ENCODE data around the gene CAND1.
A peak's percentile ranks its signal among the peaks of the same experiment; 100 is the strongest.

Gene CAND1

DNA sequence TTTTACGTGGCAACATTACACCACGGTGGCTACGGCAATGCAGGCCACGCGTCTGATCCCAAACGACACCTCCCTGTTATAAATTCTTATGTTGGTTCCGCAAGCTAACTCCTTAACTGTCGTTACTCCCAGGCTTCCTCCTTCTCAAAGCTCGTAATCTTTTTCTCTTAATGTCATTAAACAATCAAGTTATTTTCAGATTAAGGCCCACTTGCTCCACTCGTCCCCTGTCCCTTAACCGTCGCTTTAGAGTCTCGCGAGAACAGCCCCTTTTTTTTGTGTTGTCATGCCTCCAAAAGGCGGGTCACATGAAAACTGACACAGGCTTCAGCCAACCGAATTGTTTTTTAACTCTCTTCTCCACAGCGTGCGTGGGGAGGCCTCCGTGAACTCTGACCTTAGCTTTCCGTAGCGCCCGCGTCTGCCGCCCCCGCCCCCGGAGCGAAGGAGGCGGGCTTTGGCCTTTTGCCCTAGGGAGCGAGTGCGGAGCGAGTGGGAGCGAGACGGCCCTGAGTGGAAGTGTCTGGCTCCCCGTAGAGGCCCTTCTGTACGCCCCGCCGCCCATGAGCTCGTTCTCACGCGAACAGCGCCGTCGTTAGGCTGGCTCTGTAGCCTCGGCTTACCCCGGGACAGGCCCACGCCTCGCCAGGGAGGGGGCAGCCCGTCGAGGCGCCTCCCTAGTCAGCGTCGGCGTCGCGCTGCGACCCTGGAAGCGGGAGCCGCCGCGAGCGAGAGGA is at the start of gene CAND1:
Gene CAND1, plus strand, starts transcription at position 463 of the 737 bp plus-strand sequence. CDS start 360 bp downstream, outside the sequence.
- peak; percentile 96 to 97 for DNase-seq

DNA sequence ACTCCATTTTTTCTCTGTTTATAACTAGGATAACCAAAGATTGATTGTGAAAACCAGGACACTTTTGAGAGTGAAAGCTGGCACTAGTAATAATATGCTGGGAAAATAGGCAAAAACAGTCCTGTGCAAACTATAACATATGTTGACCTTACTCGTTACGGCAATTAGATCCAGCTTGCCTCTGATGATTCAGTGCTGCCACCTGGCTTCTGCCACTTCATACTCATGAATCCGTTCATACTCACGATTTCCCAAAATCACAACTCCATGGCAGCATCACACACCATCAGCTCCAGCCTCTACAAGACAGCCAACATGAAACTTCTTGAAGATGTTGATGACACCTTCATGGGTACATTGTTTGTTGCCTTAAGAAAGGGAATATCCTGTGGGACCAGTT is 49.1 kb upstream of the CAND1 start:
- no peak for DNase-seq

DNA sequence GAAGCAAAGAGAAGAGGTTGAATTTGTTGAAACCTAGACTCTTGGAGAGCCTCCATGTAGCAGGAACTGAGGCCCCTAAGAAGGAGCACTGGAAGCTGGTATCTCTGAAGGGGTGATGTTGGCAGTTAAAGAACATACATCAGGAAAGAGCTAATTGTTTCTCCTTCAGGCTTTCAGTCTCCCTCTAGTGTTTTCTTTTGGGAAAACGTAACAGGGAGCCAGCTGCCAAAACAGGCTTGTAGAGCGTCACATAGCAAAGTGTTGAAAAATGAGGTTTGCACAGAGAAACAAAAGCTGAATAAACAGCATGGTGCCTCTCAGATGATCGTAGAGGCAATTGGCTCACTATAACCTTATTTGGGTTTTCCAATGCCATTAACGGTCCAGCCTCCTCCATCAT is 46.9 kb upstream of the CAND1 start:
- peak; percentile 26 to 55 for DNase-seq

DNA sequence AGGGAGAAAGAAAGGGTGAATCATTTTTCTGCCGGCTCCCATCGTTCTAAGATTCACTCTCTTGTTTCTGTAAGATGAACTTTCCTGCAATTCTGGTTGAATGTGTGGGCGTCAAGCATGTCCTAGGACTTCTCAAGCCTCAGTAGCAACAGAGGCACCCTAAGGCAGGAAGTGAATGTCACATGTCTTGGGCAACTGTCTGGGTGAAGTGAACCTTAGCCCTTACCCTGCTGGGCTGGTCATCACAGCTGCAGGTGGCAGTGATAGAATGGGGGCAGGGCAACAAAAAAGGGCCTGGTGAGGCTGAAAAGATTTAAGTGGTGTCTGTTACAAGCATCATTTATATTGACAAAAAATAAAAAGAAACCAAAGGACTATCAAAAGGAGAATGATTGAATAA is 45.9 kb upstream of the CAND1 start:
- DNase-seq = no peak

DNA sequence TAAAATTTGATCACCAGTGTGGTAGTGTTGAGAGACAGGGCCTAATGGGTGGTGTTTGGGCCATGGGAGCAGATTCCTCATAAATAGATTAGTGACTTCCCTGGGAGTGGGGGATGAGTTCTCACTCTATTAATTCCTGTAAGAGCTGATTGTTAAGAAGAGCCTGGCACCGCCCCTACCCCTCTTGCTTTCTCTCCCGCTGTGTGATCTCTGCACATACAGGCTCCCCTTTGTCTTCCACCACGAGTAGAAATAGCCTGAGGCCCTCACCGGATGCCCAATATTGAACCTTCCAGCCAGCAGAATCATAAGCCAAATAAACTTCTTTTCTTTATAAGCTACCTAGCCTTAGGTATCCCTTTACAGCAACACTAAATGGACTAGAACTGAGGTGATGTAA is 31.9 kb upstream of the CAND1 start:
- DNase-seq = no peak

DNA sequence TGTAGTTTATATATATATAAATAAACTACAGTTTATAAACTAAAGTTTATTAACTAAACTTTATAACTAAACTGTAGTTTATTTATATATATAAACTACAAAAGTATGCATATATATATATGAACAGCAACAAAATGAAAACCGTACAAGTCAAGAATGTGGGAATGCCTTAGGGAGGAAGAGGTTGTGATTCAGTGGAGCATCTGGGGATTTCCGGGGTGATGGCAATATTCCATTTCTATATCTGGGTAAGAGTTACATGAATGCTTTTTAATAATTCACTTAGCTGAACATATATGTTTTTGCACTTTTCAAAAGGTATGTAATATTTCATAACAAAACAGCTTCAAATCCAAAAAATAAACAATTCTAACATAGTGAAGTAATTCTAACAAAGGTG is 30.1 kb upstream of the CAND1 start:
- DNase-seq = no peak

DNA sequence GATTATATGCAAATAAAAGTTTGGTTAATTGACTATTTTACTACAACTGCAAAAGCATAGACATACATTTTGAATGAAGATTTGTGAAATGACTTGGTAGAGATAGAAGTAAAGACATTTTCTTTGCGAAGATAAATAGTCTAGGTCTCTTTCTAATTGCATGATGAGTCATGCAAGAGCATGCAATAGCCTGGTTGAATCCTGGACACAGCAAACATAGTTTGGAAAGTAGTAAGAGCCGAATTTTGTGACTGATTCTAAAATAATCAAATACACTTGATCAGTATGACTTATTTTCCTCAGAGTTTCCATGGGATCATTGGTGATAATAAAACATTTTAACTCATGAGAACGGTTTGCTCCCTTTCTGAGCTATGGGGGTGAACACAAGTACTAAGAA is 27.7 kb upstream of the CAND1 start:
- DNase-seq = no peak

DNA sequence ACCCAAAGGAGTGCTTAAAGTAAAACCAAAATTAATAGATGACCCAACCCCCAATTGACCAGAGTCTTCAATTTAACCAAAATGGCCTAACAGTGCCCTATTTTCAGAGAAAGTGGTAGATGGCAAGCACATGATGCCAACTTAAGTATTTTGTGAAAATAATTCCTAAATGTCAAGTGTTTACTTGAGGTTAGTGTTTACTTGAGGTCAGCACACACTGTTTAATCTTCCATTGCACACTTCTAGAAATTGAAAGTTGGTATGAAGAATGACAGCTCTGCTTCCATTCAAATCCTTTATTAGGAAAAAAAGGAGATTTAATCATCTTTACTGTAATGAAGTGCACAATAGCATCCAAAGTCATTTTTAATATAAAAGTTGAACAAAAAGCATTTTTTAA is 25.9 kb upstream of the CAND1 start:
- no peak for DNase-seq

DNA sequence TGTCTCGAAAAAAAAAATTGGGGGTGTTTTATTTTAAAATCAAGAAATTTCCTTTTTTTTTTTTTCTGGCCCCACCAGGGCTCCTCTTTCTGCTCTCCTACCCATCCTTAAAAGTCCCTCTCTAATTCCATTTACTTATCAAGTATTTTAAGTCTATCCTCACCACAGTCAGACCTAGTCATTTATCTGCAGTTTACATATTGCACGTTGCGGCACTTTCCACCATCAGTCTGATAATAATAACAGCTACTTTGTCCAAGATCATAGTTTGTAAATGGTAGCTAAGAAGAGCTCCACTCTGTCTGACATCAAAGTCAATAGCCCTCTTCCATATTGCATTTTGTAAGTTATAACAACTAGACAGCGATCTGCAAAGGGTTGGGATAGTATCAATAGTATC is 23.6 kb upstream of the CAND1 start:
- no peak for DNase-seq

DNA sequence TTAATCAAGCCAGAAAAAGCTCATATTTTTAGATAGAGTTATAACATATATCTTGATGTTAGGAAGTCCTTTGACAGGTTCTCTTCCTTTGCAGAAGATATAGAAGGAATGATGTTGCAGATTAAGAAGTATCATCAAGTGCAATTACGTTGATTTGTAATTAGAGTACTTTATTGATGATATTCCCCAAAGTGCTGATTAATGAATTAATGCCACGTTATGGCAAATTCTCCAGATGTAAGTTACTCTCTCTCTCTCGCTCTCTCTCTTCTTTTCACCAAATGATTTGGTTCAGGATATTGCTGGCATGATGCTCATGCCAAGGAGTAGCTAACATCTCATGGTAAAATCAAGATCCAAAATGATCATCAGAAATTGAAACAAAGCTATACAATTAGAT is 18.1 kb upstream of the CAND1 start:
- no peak for DNase-seq

DNA sequence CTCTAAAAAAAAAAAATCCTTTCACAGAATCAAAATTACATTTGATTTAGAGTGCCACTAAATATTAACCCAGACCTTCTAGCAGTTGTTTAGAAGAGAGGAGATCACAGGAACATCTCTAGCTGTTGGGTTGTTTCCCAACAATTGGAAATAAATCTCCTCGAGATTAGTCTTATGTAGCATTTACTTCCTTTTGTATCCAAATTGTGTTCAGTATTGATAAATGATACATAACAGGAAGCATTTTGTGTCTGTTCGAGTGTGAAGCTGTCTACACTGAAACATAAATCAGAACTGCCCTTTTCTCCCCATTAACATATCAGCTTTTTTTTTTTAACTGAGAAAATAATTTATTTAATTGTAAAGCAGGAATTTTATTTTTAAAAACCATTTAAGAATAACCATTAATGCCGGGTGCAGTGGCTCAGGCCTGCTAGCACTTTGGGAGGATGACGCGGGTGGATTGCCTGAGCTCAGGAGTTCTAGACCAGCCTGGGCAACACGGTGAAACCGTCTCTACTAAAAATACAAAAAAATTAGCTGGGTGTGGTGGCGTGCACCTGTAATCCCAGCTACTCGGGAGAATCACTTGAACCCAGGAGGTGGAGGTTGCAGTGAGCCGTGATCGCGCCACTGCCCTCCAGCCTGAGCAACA is 14.7 kb upstream of the CAND1 start:
- DNase-seq = no peak

DNA sequence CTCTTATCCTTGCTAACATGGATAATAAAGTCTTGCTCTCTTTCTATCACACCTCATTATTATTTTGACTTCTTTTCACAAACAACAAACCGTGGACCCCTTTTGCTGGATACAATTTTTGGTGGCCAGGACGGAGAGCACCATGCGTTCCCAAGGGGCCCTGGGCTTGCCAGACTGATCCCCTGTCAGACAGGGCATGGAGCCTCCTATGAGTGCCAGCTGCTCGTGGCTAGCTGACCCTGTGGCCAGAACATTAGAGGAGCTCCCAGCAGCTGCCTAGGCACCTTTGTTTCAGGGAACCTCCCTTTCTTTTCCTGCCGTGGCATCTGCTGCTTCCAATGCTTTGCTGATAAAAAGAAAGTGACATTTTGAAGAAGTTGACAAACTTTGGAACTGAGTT is 12.5 kb upstream of the CAND1 start:
- no peak for DNase-seq

DNA sequence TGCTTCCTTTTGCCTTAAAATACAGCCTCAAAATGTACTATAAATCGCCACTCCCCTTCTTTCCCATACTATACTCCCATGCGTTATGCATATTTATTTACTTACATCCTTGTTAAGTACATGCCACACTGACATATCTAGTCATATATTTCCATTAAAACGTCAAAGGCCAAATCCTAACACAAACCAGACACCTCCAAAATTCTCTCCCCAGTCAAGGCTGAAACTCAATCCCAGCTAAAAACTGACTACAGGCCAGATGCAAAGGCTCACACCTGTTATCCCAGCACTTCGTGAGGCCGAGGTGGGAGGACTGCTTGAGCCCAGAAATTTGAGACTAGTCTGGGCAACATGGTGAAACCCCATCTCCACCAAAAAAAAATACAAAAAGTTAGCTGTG is 5.7 kb upstream of the CAND1 start:
- no peak for DNase-seq

DNA sequence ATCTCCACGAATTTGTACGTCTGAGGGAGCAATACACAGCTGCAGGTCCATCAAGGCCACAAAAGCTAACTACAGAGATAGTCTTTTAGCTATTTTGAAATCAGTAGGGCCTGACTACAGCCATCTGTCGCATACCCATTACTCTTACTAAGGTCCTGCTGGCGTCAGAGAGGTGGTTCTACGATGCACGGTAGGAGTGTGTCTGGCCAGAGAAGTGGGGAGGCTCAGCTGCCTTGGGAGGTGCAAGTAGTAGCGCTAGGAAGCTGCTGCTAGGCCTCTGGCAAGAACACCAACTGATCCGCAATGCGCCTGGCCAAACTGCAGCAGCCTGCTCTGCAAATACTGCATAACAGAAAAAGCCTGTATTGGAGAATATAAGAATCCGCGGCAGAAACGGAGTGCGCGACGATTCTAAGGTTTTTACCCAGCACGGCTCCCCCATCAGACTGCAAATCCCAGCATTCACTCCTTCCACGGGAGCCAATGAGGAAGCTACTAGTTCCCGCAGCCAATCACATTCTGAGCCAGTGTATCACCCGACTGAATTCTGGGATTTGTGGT is 743 bp upstream of the CAND1 start:
- peak; percentile 99 for DNase-seq

DNA sequence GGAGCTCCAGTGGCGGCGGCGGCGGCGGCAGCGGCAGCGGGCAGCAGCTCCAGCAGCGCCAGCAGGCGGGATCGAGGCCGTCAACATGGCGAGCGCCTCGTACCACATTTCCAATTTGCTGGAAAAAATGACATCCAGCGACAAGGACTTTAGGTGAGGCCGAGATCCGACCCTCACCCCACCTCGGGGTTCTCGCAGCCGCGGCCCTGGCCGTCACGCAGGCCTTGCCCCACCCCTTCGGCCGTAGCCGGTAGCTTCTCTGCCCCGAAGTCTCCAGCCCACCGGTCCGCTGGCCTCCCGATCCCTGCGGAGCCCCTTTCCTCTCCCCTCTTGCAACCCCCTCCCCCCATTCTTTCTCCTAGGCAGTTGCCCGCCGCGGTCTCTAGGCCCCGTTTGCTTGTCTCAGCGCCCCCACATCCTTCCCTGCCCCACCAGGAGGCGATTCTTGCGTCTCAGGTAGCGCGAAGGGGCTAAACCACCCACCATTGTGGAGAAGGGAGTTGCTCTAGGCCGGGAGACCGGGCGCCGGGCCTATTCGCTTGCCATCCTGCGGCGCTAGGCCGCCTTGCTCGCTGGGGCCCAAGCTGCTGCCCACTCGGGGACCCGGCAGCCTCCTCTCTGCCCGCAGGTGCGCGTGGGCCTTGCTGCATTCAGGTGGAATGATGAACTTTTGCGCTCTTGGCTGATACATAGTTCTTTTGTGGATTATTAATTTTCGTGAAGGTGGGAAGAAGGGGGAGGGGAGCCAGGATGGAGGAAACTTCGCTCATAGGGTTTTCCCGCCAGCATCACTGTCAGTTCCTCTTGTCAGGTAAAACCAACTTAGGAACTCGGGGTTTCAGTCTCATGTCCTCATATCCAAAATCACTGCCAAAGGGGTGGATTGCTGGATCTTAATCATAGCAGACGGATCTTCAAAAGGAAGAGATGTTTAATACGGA is 745 bp downstream of the CAND1 start:
- peak; percentile 20 to 30 for DNase-seq

DNA sequence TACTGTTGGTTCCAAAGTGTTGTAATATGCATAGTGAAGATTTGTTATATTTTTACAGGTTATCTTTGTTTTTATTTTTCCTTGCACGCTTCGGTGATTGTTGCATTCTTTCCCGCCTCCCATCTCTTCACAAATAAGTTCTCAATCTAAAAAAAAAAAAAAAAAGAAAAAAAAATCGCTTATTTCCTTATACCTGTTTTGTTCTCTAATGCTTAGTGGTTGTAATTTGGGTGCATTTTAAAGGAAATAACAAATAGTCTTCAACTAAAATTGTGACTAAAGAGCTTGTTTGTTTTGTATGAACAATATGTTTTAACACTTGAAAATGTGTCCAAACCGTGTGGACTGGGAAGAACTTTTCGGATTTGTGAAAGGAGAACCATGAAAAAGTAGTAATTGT is 1.5 kb downstream of the CAND1 start:
- no peak for DNase-seq

DNA sequence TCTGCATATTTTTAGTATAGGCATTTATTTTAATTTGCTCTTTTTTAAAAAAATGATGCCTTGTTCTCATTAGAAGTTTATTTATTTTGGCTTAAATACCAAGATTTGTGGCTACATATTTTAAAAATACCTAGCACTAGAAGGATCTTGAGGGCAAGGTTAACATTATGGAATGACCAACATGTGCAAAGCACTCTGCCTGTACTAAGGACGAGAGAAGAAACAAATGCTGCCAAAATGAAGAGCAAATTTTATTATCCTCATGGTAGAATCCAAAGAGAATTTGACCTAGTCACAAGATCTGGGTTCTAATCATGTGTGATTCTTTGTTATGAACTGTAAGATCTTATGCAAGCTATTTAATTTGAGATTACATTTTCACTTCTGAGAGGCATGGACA is 2.8 kb downstream of the CAND1 start:
- DNase-seq = no peak

DNA sequence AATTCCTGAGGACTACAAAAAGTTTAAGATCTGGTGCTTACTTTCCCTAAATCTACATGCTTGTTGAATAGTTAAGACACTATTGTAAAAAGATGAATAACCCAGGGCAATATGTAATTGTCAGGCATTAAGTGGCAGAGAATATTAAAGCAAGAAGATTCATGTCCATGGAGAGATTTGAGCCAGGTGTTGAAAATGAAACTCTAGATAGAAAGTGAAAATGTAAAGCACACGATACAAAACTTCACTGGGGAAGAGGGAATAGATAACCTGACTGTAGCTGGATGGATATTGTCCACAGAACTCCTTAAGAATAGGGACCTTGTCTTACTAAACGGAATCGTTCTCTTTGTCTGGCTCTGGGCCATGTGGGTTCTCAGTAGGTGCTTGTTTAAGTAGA is 5.0 kb downstream of the CAND1 start:
- DNase-seq = no peak

DNA sequence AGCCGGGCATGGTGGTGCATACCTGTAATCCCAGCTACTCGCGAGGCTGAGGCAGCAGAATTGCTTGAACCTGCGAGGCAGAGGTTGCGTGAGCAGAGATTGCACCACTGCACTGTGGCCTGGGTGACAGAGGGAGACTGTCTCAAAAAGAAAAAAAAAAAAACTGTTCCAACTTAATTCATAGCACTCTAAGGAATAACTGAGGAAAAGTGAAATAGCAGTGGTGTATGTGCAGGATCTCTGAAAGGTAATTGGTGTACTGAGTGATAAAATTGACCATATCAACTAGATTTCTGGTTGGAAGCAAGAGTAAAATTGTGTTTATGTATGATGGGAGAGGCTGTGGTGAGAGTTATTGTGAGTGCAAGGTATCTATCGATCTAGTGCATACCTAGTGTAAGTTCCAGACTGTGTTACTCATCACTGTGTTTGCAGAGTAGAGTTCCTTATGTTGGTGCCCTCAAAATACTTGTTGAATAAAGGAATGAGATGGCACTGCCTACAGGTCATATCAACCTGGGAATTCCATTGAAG is 6.3 kb downstream of the CAND1 start:
- no peak for DNase-seq

DNA sequence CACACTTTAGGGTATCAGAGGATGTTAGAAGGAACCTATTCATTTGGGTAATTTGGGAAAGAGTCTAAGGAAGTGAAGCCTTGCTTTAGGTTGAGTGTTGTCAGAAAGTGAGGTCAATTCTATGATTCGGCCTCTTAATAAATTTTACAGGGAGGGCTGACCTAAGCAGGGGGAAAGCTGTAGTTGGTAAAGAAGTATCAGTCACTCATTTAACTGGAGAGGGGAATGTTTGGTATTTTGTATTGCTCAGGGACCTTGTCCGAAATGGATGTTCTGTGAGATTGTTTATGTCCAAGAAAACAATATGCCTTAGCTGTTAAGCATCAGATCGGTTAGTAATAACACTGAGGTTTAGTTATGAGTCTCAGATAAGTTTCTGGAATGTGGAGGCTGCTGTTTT is 7.3 kb downstream of the CAND1 start:
- DNase-seq = no peak

DNA sequence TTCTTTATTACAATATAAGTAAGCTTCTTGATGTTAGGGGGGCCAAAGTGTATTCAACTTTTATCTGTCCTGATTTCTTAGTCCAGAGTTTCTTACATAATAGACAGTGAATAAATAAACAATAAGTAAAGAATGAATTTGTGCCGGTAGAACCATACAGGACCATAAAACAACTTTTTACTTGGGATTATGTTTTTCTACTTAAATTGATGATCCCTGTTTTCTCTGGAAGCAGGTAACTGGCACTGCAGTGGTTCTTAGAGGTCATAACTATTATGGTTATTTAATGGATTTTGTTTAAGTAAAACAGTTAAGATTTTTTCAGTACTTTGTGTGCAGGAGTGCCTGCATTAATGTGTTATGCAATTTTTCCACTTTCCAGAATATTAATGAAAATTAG is 10.5 kb downstream of the CAND1 start:
- DNase-seq = no peak

DNA sequence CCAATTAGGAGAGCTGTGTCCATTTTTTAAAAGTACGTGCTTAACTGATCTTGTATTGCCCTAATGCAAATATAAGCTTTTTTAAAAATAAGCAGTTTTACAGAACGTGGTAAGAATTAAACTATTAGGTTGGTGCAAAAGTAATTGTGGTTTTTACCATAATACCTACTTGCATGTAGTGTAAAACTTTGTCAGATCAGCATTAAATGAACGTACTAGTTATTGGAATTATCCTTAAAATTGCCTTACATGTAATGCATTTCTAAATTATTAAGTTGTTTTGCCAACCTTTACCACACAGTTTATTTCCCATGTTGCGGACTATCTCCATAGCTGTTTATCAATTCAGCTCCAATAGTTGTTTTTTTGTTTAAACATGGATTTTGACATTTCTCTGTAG is 10.9 kb downstream of the CAND1 start:
- no peak for DNase-seq

DNA sequence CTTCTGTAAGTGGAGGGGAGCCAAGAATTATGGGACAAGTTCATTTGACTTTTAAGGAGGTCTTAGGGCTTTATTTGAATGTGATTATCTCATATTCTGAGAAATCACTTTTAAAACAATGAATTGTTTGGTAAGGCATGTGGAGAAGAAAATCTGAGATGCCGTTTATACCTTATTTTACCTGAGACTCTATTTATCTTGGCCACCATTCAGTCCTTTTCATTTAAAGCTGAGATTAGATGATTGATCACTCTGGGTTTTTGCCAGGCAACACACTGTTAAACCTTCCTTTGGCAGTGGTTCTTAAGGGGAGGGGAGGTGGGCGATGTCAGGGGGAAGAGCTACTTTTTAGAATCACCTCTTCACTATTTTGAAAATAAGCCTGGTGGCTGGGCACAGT is 11.4 kb downstream of the CAND1 start:
- no peak for DNase-seq

All from Kasumi-1 (cell line).